Fibroblast of skin of back (primary cell): ENCODE data around the gene ZFHX2.
A peak's percentile ranks its signal among the peaks of the same experiment; 100 is the strongest.
"Not testable (repeated sequence)": the region's sequence is repeated elsewhere in the genome, so short reads cannot be mapped to it uniquely, and the experiment has no call there.

Experiments
- DNase-seq: peaks from one replicate; pipeline ENCODE4 v3.0.0-alpha.2; 2013

ZFHX2 gene

DNA sequence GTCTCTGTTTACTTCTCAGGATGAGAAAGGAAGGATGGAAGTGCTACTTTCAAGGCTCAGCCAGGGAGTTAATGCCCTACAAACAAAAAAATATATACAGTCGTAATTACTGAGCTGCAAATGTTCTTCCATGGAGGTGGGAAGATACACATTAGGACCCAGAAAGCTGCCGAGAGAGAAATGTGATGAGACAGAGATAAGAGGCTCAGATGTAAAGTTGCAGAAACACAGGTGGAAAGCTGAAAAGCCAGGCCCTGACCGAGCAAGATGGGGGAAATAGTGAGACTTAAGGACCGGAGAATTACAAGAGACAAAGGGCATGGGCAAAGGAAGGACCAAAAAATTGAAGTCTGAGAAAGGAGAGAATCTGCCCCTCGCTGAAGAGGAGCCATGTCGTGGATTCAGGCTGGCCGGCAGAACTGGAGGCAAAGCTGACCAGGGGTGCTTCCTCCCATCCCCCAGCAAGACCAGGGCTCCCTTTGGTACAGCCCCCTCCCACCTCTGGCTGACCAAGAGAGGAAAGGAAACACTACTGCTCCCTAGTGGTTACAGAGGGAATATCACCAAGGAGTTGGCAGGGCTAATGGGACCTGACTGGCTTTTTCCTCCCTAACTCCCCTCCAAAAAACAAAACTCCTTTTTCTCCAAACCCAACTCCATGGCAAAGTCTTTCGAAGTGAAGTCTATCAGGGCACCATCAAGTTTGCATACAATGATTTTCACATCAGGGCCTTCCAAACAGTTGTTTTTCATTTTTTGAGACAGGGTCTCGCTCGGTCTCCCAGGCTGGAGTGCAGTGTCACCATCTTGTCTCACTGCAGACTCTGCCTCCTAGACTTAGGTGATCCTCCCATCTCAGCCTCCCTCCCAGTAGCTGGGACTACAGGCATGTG lies 12.1 kb downstream of the ZFHX2 start:
- DNase-seq, result peak; percentile 45

DNA sequence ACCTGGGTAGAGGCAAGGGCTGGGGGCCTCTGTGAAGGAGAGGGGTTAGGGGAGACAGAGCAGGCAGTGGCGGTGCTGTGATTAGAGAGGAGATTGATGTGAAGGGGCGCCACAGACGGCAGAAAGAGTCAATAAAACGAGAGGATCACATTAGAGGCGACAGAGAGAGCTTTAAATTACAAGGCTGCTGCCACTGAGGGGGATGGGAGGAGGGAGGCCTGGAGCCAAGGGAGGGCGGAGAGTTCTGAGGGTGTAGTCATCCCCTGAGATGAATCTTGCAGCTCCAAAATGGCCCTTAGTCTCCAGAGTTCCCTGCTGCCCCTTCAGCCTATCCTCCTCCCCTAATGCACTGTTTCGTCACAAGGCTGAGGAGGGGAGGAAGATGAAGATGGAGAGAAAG lies 12.8 kb downstream of the ZFHX2 start:
- peak; percentile 38 for DNase-seq

DNA sequence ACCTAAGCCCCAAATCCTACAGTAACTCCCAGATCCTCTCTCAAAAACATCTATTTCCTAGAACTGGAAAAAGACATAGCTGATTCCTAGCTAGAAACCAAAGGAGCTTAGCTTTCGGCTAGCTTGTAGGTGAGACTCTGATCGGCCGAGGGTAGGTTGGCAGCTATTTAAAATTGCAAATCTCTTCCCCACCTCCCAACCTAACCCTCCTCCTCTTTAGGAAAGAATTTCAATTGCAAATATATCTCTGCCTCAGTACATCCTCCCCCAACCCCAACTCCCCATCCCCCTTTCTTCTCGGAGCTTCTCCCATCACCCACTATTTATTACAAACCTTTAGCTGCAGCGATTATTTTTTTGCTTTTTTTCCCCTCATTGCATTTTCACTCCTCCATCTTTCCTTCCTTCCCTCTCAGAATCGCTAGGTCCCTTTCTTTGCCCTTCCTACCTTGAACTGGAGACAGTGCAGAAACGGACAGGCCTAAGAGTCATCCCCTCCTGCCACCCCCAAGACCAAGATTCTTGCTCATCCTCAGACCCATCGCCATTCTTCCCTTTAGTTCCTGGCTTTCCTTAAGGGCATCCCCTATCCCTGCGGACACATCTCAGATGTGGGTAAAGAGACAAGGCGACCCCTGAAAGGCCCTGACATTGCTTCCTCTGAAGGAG lies 13.4 kb downstream of the ZFHX2 start:
- DNase-seq, result no peak

GRCh38 chr14:23537351-23538049 lies 14.1 kb downstream of the ZFHX2 start:
- DNase-seq, result no peak

- not testable (repeated sequence) for DNase-seq
Measured at GRCh38 chr14:23536906-23537305, 14.7 kb downstream of the ZFHX2 start.

DNA sequence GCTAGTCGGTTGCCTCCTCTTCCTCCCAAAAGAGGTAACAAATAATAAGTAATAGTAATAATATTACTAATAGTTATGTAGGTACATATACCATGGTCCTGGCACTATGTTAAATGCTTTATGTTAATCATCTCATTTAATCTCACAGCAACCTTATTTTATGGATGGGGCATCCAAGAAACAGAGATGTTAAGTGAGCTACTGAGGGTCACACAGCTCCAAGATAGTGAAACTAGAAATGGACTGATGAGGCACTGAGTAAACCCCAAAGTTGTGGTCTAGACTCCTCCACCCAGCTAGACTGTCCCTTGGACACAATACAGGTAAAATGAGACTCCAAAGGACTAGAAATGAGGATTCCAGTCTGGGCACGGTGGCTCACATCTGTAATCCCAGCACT lies 15.1 kb downstream of the ZFHX2 start:
- no peak for DNase-seq

DNA sequence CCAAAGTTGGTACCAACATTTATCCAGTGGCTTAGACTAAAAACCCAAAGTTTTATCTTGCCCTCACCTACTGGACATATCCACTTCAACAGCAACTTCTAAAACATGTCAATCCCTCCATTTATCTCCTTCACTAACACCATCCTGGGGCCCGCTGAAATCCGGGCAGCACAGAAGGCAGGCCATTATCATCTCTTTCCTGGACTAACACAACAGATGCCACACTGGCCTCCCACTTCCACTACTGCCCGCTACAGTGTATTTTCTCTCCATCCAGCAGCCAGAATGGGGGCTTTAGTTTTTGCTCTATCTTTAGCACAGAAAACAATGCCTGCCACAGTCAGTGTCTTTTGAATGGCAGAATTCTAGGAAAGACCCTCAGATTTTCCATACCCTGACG lies 15.6 kb downstream of the ZFHX2 start:
- no peak for DNase-seq

- DNase-seq, result no peak
Measured at GRCh38 chr14:23533652-23534435, 17.7 kb downstream of the ZFHX2 start.

DNA sequence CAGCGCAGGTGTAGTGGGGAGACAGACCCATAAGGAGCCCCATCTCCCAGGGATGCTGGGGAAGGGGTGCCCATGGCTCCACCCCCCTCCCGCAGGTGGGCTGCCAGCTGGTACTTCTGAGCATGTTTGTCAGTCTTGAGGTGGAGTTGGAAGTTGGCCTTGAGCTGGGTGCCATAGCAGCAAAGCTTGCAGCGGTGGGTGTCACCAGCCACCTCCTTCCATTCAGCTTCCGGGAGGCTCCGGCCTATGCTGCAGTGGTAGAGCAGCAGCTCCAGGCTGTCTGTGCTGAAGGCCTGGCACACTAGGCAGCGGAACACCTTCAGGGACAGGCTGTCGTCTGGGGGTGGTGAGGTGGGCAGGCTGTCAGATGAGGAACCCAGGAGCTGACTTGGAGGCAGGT lies 18.9 kb downstream of the ZFHX2 start:
- no peak for DNase-seq

DNA sequence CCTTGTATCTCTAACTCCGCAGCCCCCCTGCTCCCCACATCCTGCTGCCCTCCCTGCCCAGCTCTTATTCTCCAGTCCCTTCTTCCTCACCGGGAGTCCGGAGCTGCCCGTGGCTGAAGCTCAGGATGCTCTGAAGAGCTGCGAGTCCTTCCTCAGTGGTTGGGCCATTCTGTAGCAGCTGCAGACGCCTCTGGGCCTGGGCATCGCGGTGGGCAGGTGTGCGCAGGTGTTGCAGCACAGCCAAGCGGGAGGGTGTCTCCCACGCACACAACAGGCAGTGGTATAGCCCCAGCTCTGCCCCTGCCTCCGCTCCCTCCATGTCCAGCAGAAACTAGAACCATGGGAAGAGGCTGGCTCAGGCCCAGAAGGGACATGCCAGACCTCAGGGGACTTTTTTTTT lies 20.2 kb downstream of the ZFHX2 start:
- no peak for DNase-seq

GRCh38 chr14:23530375-23531055 lies 21.1 kb downstream of the ZFHX2 start:
- DNase-seq, result no peak

DNA sequence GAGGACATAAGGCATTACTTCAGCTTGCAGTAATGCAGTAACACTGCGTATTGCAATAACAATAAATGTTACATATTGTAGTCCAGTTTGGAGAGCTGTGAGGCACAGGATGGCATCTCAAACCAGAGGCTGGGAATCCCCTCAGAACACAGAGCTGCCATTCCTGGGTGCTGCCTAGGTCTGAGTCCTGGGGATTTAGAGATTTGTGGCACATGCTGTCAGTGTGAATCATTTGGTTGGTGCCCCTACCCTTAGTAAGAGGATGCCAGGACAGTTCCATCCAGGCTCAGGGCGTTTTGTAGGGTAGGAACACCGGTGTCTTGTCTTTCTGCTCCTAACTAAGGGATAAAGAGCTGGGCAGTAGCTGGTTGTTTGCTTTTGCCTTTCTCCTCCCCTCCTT lies 22.5 kb downstream of the ZFHX2 start:
- no peak for DNase-seq

DNA sequence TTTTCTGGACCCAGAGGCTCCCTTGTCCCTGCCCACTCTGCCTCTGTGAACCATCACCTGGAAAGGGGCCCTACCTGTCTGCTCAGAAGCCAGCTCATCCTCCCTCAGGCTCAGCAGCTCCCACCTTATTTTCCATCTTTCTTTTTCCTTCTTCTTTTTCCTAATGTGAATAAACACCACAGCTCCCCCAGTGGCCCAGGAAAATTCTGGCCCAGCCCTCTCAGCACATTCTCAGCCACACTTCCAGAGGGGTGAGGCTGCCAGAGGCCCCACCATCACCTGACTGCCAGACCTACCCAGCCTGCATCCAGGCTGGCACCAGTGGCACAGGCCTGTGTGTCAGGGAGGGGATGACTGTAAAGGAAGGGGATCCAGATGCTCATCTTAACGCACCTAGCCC lies 23.0 kb downstream of the ZFHX2 start:
- DNase-seq, result no peak

DNA sequence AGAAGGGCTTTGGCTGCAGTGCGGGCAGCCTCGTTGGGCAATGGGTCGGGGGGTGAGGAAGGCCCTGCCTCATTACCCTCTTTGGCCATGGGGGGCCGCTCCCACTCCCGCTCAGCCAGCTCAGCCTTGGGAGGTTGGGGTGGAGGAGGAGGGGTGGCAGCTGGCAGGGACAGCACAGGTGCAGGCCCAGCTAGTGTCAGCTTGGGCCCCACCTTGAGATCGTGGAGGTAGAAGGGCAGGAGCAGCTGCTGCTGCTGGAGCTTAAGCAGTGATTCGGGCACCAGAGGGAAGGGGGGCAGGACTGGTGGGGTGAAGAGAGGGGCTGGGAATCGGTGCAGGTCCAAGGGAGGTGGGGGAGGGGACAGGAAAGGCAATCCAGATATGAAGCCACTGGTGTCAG lies 26.0 kb downstream of the ZFHX2 start:
- DNase-seq, result no peak

DNA sequence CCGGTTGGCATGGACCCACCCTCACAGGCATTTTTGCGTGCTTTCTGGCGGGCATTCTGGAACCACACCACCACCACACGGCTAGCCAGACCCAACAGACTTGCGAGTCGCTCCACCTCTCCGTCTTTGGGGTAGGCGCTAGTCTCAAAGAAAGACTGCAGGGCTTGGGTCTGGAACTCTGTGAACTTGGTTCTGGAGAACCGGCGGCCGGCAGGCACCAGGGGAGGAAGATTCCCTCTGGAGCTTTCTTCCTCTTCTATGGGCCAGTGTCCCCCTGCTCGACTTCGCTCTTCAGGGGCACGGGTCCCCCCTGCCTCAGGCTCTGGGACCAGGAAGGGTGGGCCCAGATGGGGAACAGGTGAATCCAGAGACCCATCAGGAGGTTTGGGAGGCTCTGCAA lies 26.6 kb downstream of the ZFHX2 start:
- DNase-seq, result no peak

- no peak for DNase-seq
Measured at GRCh38 chr14:23523229-23524016, 28.1 kb downstream of the ZFHX2 start.

- no peak for DNase-seq
Measured at GRCh38 chr14:23522643-23523198, 28.8 kb downstream of the ZFHX2 start.

GRCh38 chr14:23521785-23522640 lies 29.6 kb downstream of the ZFHX2 start:
- DNase-seq, result no peak

- DNase-seq, result no peak
Measured at GRCh38 chr14:23520899-23521533, 30.5 kb downstream of the ZFHX2 start.
